Breast epithelium (tissue), 4 donors: ENCODE results near the gene ABCA6. TPM values are rescaled to one million over a fixed set of nuclear protein-coding genes. Genes with fewer than 3 reads are reported as not detected.
"Not testable (repeated sequence)": the region's sequence is repeated elsewhere in the genome, so short reads cannot be mapped to it uniquely, and the experiment has no call there.

Source experiments
- DNase-seq, 2 donors: peaks; one replicate each; pipeline ENCODE4 v3.0.0-alpha.2; 2019; ENCODE audit warnings: low spot score in 2 of 2
- H3K27ac ChIP-seq, 2 donors: fragments of 200-600 bp; sonication (generic) in 1 of 2; one replicate each; pipeline ENCODE4 v1.5.1; 2016 to 2019; ENCODE audit warnings: mild to moderate bottlenecking in 1 of 2
- H3K27me3 ChIP-seq, 2 donors: fragments of 200-600 bp; sonication (generic) in 1 of 2; one replicate each; pipeline versions ENCODE4 v1.5.1 to v1.6.0; 2017 to 2019; ENCODE audit warnings: control low read depth in 1 of 2, mild to moderate bottlenecking in 1 of 2
- H3K36me3 ChIP-seq: fragments of 200-600 bp; one replicate; pipeline ENCODE4 v1.5.1; 2019
- H3K4me1 ChIP-seq, 2 donors: fragments of 200-600 bp; sonication (generic); one replicate each; pipeline ENCODE4 v1.5.1; 2016 to 2019; ENCODE audit warnings: control low read depth in 1 of 2
- H3K4me3 ChIP-seq, 3 donors: fragments of 200-600 bp; sonication (generic); 1 replicate in 2 of 3; 2 replicates in 1 of 3; pipeline ENCODE4 v1.5.1; 2016 to 2019; ENCODE audit warnings: mild to moderate bottlenecking in 3 of 3, moderate library complexity in 2 of 3
- H3K9me3 ChIP-seq, 2 donors: fragments of 200-600 bp; sonication (generic) in 1 of 2; one replicate each; pipeline ENCODE4 v1.5.1; 2016 to 2019; ENCODE audit warnings: control low read depth in 1 of 2
- CTCF ChIP-seq, 3 donors: fragments of 450-650 bp; IDR thresholded peaks; one replicate each; pipeline ENCODE4 v1.5.1; 2016 to 2017; ENCODE audit warnings: antibody characterized with exemption in 3 of 3, mild to moderate bottlenecking in 3 of 3, moderate library complexity in 3 of 3
- POLR2A ChIP-seq: fragments of 450-650 bp; IDR thresholded peaks from one replicate; pipeline ENCODE4 v1.6.1; 2016; ENCODE audit warnings: antibody characterized with exemption, mild to moderate bottlenecking, moderate library complexity
- POLR2AphosphoS5 ChIP-seq, 3 donors: sonication (generic); formaldehyde crosslinking; IDR thresholded peaks; one replicate each; pipeline ENCODE4 v1.6.1; 2017; ENCODE audit warnings: antibody characterized with exemption in 3 of 3
- intact Hi-C: fragments of 100-400 bp; cut with DNase I; formaldehyde crosslinking; loops from one replicate; pipeline ENCODE4 v1.15.1; 2023; ENCODE audit warnings: low total_unique reads
- total RNA-seq, 3 donors: library from RNA; depleted of rRNA; stranded (reverse); fragments of >200 nt; gene quantifications; one replicate each; pipeline ENCODE4 v1.1.0, GENCODE V29; 2016

The ABCA6 gene
- total RNA-seq, 3 donors from 2014 or later = 61.2 to 198 (median 122) TPM

GRCh38 chr17:69176457-69176795, 34.7 kb upstream of the ABCA6 start:
- no peak for DNase-seq
- Histone ChIP-seq H3K9me3 (no peaks in the 10 kb centered on the region), H3K27me3 (no peaks in the 10 kb centered on the region), H3K27ac (no peak overlapping the region), H3K36me3 (peaks cover 4% of the 10 kb centered on the region), H3K4me1 (no peaks in the 10 kb centered on the region), H3K4me3 (no peak overlapping the region)
- TF ChIP-seq POLR2A (no peak), POLR2AphosphoS5 (IDR thresholded peaks at IDR 0.05) (no peak), CTCF (IDR thresholded peaks at IDR 0.05) (no peak)
- intact Hi-C loops = no loop called here

GRCh38 chr17:69175625-69176456, 34.1 kb upstream of the ABCA6 start:
- no peaks in the 10 kb centered on the region for H3K9me3 ChIP-seq
- DNase-seq = no peak
- H3K36me3 ChIP-seq = peaks cover 4% of the 10 kb centered on the region
- H3K27ac ChIP-seq = no peak overlapping the region
- H3K4me1 ChIP-seq = no peaks in the 10 kb centered on the region
- no peaks in the 10 kb centered on the region for H3K27me3 ChIP-seq
- no peak for TF ChIP-seq POLR2AphosphoS5 (IDR thresholded peaks at IDR 0.05)
- TF ChIP-seq POLR2A = no peak
- TF ChIP-seq CTCF (IDR thresholded peaks at IDR 0.05) = no peak
- intact Hi-C loops = no loop called here
- no peak overlapping the region for H3K4me3 ChIP-seq

- no peaks in the 10 kb centered on the region for H3K4me1 ChIP-seq
- intact Hi-C loops = no loop called here
- no peak overlapping the region for H3K27ac ChIP-seq
- no peak overlapping the region for H3K4me3 ChIP-seq
- peaks cover 4% of the 10 kb centered on the region for H3K36me3 ChIP-seq
- TF ChIP-seq POLR2AphosphoS5 (IDR thresholded peaks at IDR 0.05) (no peak), CTCF (IDR thresholded peaks at IDR 0.05) (no peak), POLR2A (no peak)
- H3K9me3 ChIP-seq = no peaks in the 10 kb centered on the region
- H3K27me3 ChIP-seq = no peaks in the 10 kb centered on the region
- DNase-seq = no peak
Observed at GRCh38 chr17:69175262-69175624, 33.5 kb upstream of the ABCA6 start.

- no peak for TF ChIP-seq POLR2AphosphoS5 (IDR thresholded peaks at IDR 0.05)
- TF ChIP-seq CTCF (IDR thresholded peaks at IDR 0.05) = no peak
- no peak for TF ChIP-seq POLR2A
- intact Hi-C loops = no loop called here
- DNase-seq = no peak
- Histone ChIP-seq H3K4me3 (no peak overlapping the region), H3K4me1 (no peaks in the 10 kb centered on the region), H3K27ac (no peak overlapping the region), H3K27me3 (no peaks in the 10 kb centered on the region), H3K9me3 (no peaks in the 10 kb centered on the region), H3K36me3 (peaks cover 4% of the 10 kb centered on the region)
Observed at GRCh38 chr17:69173118-69173517, 31.4 kb upstream of the ABCA6 start.

- Histone ChIP-seq H3K4me3 (no peak overlapping the region), H3K27ac (no peak overlapping the region), H3K4me1 (no peaks in the 10 kb centered on the region), H3K36me3 (peaks cover 4% of the 10 kb centered on the region), H3K9me3 (no peaks in the 10 kb centered on the region), H3K27me3 (no peaks in the 10 kb centered on the region)
- intact Hi-C loops = no loop called here
- no peak for DNase-seq
- no peak for TF ChIP-seq POLR2AphosphoS5 (IDR thresholded peaks at IDR 0.05)
- no peak for TF ChIP-seq POLR2A
Observed at GRCh38 chr17:69170377-69170776, 28.7 kb upstream of the ABCA6 start.

GRCh38 chr17:69168642-69169041, 26.9 kb upstream of the ABCA6 start:
- H3K9me3 ChIP-seq, H3K4me3 ChIP-seq, H3K36me3 ChIP-seq, H3K27me3 ChIP-seq, H3K4me1 ChIP-seq, DNase-seq, intact Hi-C loops, H3K27ac ChIP-seq: not testable (repeated sequence)
